Retinal pigment epithelial cell (primary cell): ENCODE data around the gene B4GALT4.

Experiments used
- DNase-seq: peaks from one replicate; pipeline ENCODE4 v3.0.0-alpha.2; 2010; ENCODE audit warnings: low read depth
- H3K4me3 ChIP-seq: 2 replicates; pipeline ENCODE4 v1.5.1; 2011; ENCODE audit warnings: mild to moderate bottlenecking, low read length, control low read depth, moderate library complexity
- CTCF ChIP-seq: conservative IDR thresholded peaks from 2 replicates; pipeline ENCODE4 v1.5.1; 2011; ENCODE audit warnings: low read depth, low read length, control low read depth, inconsistent platforms

B4GALT4 gene

GRCh38 chr3:119184796-119185570, 55.7 kb downstream of the B4GALT4 start:
- no peak overlapping the region for H3K4me3 ChIP-seq
- no peak for DNase-seq

GRCh38 chr3:119184111-119184510, 56.6 kb downstream of the B4GALT4 start:
- no peak for DNase-seq
- no peak overlapping the region for H3K4me3 ChIP-seq
- no peak for TF ChIP-seq CTCF

More at GRCh38 chr3:119184796-119185570, 55.7 kb downstream of the B4GALT4 start:
- no peak for TF ChIP-seq CTCF

GRCh38 chr3:119181765-119182164, 58.9 kb downstream of the B4GALT4 start:
- no peak for TF ChIP-seq CTCF
- no peak overlapping the region for H3K4me3 ChIP-seq
- DNase-seq, result peak; percentile 15

- H3K4me3 ChIP-seq, result no peak overlapping the region
- no peak for DNase-seq
- no peak for TF ChIP-seq CTCF
These were observed 63.4 kb downstream of the B4GALT4 start for GRCh38 chr3:119177321-119177720.

- TF ChIP-seq CTCF, result no peak
- DNase-seq, result no peak
- H3K4me3 ChIP-seq, result no peak overlapping the region
These were observed 63.9 kb downstream of the B4GALT4 start for GRCh38 chr3:119176778-119177177.

- no peak for DNase-seq
- H3K4me3 ChIP-seq, result no peak overlapping the region
- TF ChIP-seq CTCF, result no peak
These were observed 64.6 kb downstream of the B4GALT4 start for GRCh38 chr3:119175872-119176756.

- no peak for TF ChIP-seq CTCF
- no peak within 1 kb of the TSS for H3K4me3 ChIP-seq
- no peak for DNase-seq
These were observed 67.4 kb downstream of the B4GALT4 start, which contains the start of gene UPK1B for GRCh38 chr3:119173325-119173724. UPK1B (plus strand) TSS chr3:119173598; CDS start chr3:119186742, 13,144 bp downstream.
